ENCODE measurements around the gene MLLT6.
A peak's percentile ranks its signal among the peaks of the same experiment; 100 is the strongest.

Gene MLLT6

DNA sequence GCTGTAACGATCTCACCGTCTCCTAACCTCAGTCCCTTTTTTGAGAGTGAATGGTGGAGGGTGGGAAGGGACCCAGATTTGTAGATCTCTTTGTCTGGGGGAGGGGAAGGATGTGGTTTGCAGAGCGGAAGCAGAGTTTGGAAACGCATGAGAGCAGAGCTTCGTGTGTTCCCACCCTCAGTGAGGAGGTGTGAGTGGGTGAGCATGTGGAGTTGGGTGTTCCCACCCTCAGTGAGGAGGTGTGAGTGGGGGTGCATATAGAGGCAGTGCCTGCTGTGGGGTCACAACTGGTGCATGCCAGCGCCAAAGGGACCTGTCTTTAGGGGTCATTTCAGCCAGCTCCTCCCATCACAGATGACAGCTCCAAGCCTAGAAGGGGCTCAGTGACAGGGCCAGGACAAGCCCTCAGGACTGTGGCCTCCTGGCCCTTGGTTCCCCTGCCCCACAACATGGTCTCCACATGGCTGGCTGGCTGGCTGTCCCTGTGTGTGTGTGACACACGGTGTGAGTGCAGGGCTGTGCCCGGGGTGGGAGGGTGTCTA, 23.3 kb downstream of the MLLT6 start:
- no peak for DNase-seq (ENCODE audit: low spot score)

GRCh38 chr17:38729368-38729885, 24.4 kb downstream of the MLLT6 start:
- no peak for DNase-seq (ENCODE audit: low spot score)

- DNase-seq (ENCODE audit: low spot score), result peak; percentile 89
Measured at GRCh38 chr17:38729886-38730525, 24.9 kb downstream of the MLLT6 start, which contains the start of gene CISD3. Gene CISD3, plus strand, starts transcription at chr17:38730341. Its CDS starts 18 bp downstream, at chr17:38730359.

GRCh38 chr17:38730526-38731379, 25.7 kb downstream of the MLLT6 start:
- DNase-seq (ENCODE audit: low spot score), result peak; percentile 69

GRCh38 chr17:38731526-38732294, 26.6 kb downstream of the MLLT6 start:
- DNase-seq (ENCODE audit: low spot score), result no peak

- no peak for DNase-seq (ENCODE audit: low spot score)
Measured at GRCh38 chr17:38732376-38733281, 27.6 kb downstream of the MLLT6 start.

DNA sequence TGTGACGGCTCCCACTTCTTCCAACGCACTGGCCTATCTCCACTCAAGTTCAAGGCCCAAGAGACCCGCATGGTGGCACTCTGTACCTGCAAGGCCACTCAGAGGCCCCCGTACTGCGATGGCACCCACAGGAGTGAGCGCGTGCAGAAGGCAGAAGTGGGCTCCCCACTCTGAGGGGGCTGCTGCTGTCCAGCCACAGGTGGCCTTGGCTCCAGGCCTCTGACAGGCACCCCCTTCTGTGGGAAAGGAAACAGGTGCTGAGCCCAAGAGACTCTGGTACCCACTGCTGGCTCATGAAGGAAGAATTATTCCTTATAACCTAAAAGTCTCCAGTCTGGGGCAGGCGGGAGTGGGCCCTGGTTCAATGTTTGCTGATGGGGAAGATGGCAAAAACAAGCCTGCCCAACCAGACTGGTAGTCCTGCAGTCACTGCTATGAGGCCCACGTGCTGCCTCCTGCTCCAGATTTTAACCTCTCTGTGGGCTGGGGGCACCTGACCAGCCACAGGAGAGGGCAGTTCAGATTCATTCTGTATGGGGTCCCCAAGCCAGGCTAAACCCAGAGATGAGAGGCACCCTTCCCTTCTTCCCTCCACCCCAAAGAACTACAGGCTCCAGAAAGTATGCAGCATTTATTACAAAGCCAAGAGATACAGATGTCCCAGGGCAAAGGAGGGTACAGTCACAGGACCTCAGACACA, 28.4 kb downstream of the MLLT6 start:
- DNase-seq (ENCODE audit: low spot score), result no peak

- DNase-seq (ENCODE audit: low spot score), result peak; percentile 54
Measured at GRCh38 chr17:38733982-38734973, 29.2 kb downstream of the MLLT6 start.

DNA sequence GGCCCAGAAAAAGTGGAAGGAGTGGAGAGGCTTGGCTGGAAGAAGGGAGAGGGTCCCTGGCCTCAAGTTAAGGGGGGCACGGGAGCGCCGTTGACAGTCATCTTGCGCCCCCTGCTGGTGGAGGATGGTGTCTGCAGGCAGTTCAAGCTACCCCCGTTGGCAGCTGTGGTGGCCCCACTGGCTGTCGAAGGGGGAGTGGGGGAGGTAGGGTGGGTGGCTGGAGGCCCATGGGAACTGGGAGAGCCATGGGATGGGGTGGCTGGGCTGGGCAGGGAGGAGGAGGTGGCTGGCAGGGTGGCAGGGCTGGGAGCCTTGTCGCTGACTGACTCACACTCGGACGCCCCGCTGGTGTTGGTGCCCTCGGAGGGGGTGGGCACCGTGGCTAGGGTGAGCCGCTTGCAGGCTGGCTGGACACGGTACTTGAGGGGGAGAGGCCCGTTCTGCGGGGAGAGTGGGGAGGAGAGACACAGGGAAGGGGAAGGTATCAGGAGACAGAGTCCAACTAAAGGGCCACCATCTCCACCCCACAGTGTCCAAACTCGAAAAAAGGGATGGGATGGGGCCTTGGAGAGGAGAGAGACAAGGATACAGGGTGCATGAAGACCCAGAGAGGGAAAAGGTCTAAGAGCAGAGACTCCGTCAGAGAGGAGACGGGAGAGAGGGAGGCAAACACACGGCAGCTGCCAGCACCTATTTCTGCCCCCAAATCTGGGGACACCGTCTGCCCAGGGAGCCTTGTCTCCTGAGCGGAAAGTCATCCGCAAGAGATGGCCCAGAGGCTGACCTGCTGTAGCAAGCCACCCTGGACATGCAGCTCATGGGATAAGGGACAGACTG, 30.3 kb downstream of the MLLT6 start:
- DNase-seq (ENCODE audit: low spot score), result peak; percentile 81

DNA sequence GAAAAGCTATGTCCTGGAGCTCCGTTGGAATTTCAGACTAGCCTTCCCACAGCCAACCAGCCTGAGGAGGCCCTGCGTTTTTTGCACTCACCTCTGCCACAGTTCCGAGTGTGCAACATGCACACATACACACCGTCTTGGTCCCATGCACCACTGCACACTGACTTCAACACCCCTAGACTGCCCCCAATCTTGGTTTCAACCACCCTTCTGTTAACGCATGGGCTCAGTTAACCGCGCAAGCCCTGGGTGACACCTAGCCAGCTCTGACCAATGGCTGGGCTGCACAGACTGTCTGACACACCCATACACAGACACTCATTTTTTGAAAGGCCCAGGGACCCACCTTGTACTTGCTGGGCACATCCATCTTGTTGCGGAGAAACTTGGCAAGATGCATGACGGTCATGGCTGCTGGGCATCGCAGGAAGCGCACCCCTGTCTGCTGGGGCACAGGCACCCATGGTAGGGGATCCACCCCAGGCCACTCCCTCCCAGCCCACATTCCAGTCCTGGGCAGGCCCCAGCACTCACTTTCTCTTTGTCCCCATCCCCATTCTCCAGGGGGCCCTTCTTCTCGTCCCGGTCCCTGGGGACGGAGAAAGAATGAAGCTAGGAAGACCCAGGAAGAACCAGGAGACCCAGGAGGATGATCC, 33.1 kb downstream of the MLLT6 start:
- no peak for DNase-seq (ENCODE audit: low spot score)

- DNase-seq (ENCODE audit: low spot score), result no peak
Measured at GRCh38 chr17:38738686-38739085, 33.6 kb downstream of the MLLT6 start.

GRCh38 chr17:38739305-38739704, 34.2 kb downstream of the MLLT6 start:
- DNase-seq (ENCODE audit: low spot score), result no peak

DNA sequence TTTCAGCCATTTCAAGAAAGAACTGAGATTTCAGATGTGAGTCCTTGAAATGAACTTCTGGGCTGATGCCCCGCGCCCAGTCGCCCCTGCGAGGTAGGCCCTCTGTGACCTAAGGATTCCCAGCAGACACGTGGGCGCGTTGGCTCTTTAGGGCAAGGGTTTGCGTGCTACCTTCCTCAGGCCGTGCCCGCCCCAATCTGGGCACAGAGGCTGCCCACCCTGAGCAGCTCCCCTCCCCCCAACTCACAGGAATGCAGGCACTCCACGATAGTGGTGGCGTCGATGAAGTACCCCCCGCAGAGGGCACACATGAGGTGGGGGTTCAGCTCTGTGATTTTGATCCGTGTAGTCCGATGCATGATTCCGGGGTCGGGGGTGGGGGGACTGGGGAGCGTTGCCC, 35.0 kb downstream of the MLLT6 start:
- no peak for DNase-seq (ENCODE audit: low spot score)

GRCh38 chr17:38740806-38741205, 35.7 kb downstream of the MLLT6 start:
- no peak for DNase-seq (ENCODE audit: low spot score)

DNA sequence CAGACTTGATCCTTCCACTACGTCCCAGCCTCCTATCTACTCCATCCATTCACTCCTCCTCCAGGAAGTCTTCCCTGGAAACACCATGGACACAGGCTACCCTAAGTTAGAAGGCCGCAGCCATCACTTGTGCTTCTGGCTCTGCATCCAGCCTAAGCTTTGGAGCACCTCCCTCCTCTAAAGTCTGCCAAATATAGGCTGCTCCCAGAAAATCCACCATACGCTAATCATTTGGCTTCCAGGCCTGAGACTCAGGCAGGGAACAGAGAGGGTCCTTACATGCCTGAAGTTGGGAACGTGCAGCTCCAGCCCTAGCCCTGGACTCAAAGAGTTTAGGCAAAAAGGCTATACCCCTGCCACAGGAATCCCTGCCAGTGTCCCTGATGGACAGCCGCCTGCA, 36.4 kb downstream of the MLLT6 start:
- no peak for DNase-seq (ENCODE audit: low spot score)

DNA sequence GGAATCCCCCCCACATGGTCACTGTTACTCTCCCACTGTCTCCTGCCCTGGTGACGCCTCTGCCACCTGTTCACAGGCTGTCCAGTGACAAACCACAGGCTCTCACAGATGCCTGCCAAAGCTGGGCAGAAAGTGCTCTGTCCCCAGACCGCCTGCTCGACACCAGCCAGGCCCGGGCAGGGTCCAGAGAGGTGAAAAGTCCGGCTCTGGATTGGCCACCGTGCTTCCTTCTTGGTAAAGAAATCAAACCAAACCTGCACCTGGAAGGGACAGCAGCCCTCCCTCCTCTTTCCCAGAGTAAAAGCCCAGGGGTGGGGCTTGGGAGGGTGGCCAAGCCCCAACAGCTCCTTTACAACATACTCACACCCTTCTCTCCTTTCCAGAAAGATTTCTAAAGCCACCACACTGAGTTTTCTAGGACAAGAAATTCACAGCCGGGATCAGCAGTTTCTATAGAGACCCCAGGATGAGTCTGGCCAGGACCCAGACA, 36.9 kb downstream of the MLLT6 start:
- DNase-seq (ENCODE audit: low spot score), result no peak
